A549 (cell line): ENCODE data around the gene USP15. TPM values are rescaled to one million over a fixed set of nuclear protein-coding genes. Genes with fewer than 3 reads are reported as not detected.

Source experiments
- ATAC-seq, 2 experiments: fragments of 200-7000 bp in 1 of 2; fragments of >200 bp in 1 of 2; cut with Nextera tagmentation in 1 of 2; cut with Tn5 transposase in 1 of 2; 3 replicates each; pipeline versions ENCODE4 v1.8.0 to v1.9.1; 2018 to 2020; ENCODE audit warnings: mild to moderate bottlenecking in 1 of 2, moderate library complexity in 1 of 2
- CTCF ChIA-PET: fragments of 300-600 bp; sonication (Branson Sonifier 250); formaldehyde crosslinking; extraction: SDS; loops from one replicate; lab custom pipeline; 2021; ENCODE audit warnings: antibody characterized with exemption, inconsistent platforms; lab: Yijun Ruan, JAX
- POLR2A ChIA-PET: fragments of 350-600 bp; formaldehyde crosslinking; extraction: SDS; loops from one replicate; lab custom pipeline; 2021; ENCODE audit warnings: antibody characterized with exemption, inconsistent platforms; lab: Yijun Ruan, JAX
- DNase-seq, 2 experiments: peaks; one replicate each; pipeline versions ENCODE4 v3.0.0 to v3.0.0-alpha.2; 2011 to 2016; ENCODE audit warnings: low read depth in 1 of 2, low spot score in 1 of 2
- FAIRE-seq: peaks from 2 replicates; lab custom pipeline; 2011; peaks lifted over from hg19 to GRCh38; lab: Jason Lieb, UNC
- H3K27ac ChIP-seq, 2 experiments: fragments of >200 bp; sonication (Bioruptor Twin); formaldehyde crosslinking; 3 replicates each; pipeline ENCODE4 v1.5.1; 2016 to 2017
- H3K4me1 ChIP-seq: fragments of >200 bp; sonication (Bioruptor Twin); formaldehyde crosslinking; 3 replicates; pipeline ENCODE4 v1.6.1; 2016
- H3K4me2 ChIP-seq: fragments of >200 bp; sonication (Bioruptor Twin); formaldehyde crosslinking; 3 replicates; pipeline ENCODE4 v1.6.1; 2016
- H3K4me3 ChIP-seq: fragments of >200 bp; sonication (Bioruptor Twin); formaldehyde crosslinking; 3 replicates; pipeline ENCODE4 v1.5.1; 2016
- H3K9me3 ChIP-seq: fragments of >200 bp; sonication (Bioruptor Twin); formaldehyde crosslinking; 3 replicates; pipeline ENCODE4 v1.6.1; 2016
- CBX8 ChIP-seq: fragments of 200-600 bp; sonication (generic); IDR thresholded peaks from 2 replicates; pipeline ENCODE4 v1.6.1; 2016
- EHMT2 ChIP-seq: fragments of 200-600 bp; sonication (generic); IDR thresholded peaks from 2 replicates; pipeline ENCODE4 v1.6.1; 2016; ENCODE audit warnings: antibody characterized with exemption, low read depth, mild to moderate bottlenecking, moderate library complexity
- ESRRA ChIP-seq: fragments of 150-350 bp; IDR thresholded peaks from 2 replicates; pipeline ENCODE4 v1.6.1; 2014; ENCODE audit warnings: mild to moderate bottlenecking, low read length, borderline replicate concordance
- FOSB ChIP-seq: fragments of 250-450 bp; sonication (Bioruptor Pico); IDR thresholded peaks from 2 replicates; pipeline ENCODE4 v1.5.0; 2020; ENCODE audit warnings: mild to moderate bottlenecking, moderate library complexity
- FOXS1 ChIP-seq: fragments of 250-450 bp; sonication (Bioruptor Pico); IDR thresholded peaks from 2 replicates; pipeline ENCODE4 v1.5.0; 2020; ENCODE audit warnings: mild to moderate bottlenecking, moderate library complexity
- HDAC2 ChIP-seq: fragments of 200-600 bp; sonication (generic); IDR thresholded peaks from 2 replicates; pipeline ENCODE4 v1.6.1; 2016
- HOXA7 ChIP-seq: fragments of 250-450 bp; sonication (Bioruptor Pico); IDR thresholded peaks from 2 replicates; pipeline ENCODE4 v1.5.0; 2020; ENCODE audit warnings: mild to moderate bottlenecking, moderate library complexity
- HOXB13 ChIP-seq: fragments of 250-450 bp; sonication (Bioruptor Pico); IDR thresholded peaks from 2 replicates; pipeline ENCODE4 v1.5.0; 2020; ENCODE audit warnings: low read depth, mild to moderate bottlenecking, moderate library complexity
- HOXB5 ChIP-seq: fragments of 250-450 bp; sonication (Bioruptor Pico); IDR thresholded peaks from 2 replicates; pipeline ENCODE4 v1.5.0; 2020; ENCODE audit warnings: mild to moderate bottlenecking, moderate library complexity
- JUNB ChIP-seq: fragments of >200 bp; sonication (Bioruptor Twin); formaldehyde crosslinking; IDR thresholded peaks from 2 replicates; pipeline ENCODE4 v1.6.1; 2016
- KDM5A ChIP-seq: fragments of 200-600 bp; sonication (generic); IDR thresholded peaks from 2 replicates; pipeline ENCODE4 v1.6.1; 2016; ENCODE audit warnings: antibody characterized with exemption, mild to moderate bottlenecking
- NR3C1 ChIP-seq: fragments of >200 bp; sonication (Bioruptor Twin); formaldehyde crosslinking; IDR thresholded peaks from 3 replicates; pipeline ENCODE4 v1.6.1; 2017
- POLR2AphosphoS2 ChIP-seq: conservative IDR thresholded peaks from 2 replicates; pipeline ENCODE4 v1.6.1; 2012; ENCODE audit warnings: low read length, improper control_type of control experiment, inconsistent platforms
- RFX5 ChIP-seq: fragments of 450-650 bp; IDR thresholded peaks from 2 replicates; pipeline ENCODE4 v1.7.1; 2014; ENCODE audit warnings: antibody characterized with exemption, mild to moderate bottlenecking, moderate library complexity
- SMC3 ChIP-seq: fragments of >200 bp; sonication (Bioruptor Twin); formaldehyde crosslinking; IDR thresholded peaks from 3 replicates; pipeline ENCODE4 v1.6.1; 2018; ENCODE audit warnings: inconsistent platforms
- TFCP2L1 ChIP-seq: fragments of 250-450 bp; sonication (Bioruptor Pico); IDR thresholded peaks from 2 replicates; pipeline ENCODE4 v1.5.0; 2021; ENCODE audit warnings: mild to moderate bottlenecking
- TP53 ChIP-seq: fragments of 250-450 bp; sonication (Bioruptor Pico); IDR thresholded peaks from 2 replicates; pipeline ENCODE4 v1.5.0; 2021; ENCODE audit warnings: mild to moderate bottlenecking, moderate library complexity
- ZC3H11A ChIP-seq: fragments of 450-650 bp; IDR thresholded peaks from 2 replicates; pipeline ENCODE4 v1.6.1; 2014; ENCODE audit warnings: antibody characterized with exemption, mild to moderate bottlenecking
- WGBS: methylation state at CpG from one replicate; pipeline ENCODE4 v1.1.6; 2017; ENCODE audit errors: missing lambda C conversion rate; 5-methylcytosine and 5-hydroxymethylcytosine counted together
- polyA plus RNA-seq, 4 experiments: library from polyadenylated mRNA; depleted of rRNA in 3 of 4; stranded (reverse); fragments of >200 nt; fragmentation: RNase III in 1 of 4; extraction: RNeasy Plus Mini Kit Qiagen cat#74134 plus additional on column Dnase treatment in 1 of 4; gene quantifications; 2 replicates in 3 of 4; 3 replicates in 1 of 4; pipeline ENCODE4 v1.2.3, GENCODE V29; 2011 to 2017
- TF ChIP-seq, protein P1 (sequence below): fragments of >200 bp; sonication (Bioruptor Twin); formaldehyde crosslinking; IDR thresholded peaks from 3 replicates; pipeline ENCODE4 v1.5.1; 2016
- TF ChIP-seq, protein P2 (sequence below): fragments of 250-450 bp; sonication (Bioruptor Pico); IDR thresholded peaks from 2 replicates; pipeline ENCODE4 v1.5.0; 2020; ENCODE audit warnings: low read depth, mild to moderate bottlenecking, moderate library complexity
- TF ChIP-seq, protein P3 (sequence below): IDR thresholded peaks from 2 replicates; pipeline ENCODE4 v1.6.1; 2012
- TF ChIP-seq, protein P4 (sequence below): fragments of 200-600 bp; sonication (generic); IDR thresholded peaks from 2 replicates; pipeline ENCODE4 v1.6.1; 2016; ENCODE audit warnings: antibody characterized with exemption, mild to moderate bottlenecking, moderate library complexity
- TF ChIP-seq, protein P5 (sequence below): fragments of 150-350 bp; IDR thresholded peaks from 2 replicates; pipeline ENCODE4 v1.6.1; 2014; ENCODE audit warnings: low read depth, mild to moderate bottlenecking, low read length

USP15 gene
- polyA plus RNA-seq, 2 of the 4 experiments (the other 2 are of a cell fraction), result 30.4 to 67.6 TPM

DNA sequence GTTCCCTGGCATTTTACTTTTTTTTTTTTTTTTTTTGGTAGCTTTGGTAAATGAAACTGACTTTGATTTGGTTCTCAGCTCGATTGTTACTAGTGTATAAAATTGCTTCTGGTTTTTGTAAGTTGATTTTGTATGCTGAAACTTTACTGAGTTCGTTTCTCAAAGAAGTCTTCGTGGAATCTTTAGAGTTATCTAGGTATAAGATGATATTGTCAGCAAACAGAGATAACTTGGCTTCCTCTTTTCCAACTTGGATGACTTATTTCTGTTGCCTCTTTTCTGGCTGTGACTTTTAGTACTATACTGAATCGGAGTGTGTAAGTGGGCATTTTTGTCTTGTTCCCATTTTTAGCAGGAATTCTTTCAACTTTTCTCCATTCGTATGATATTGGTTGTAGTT lies 28.1 kb downstream of the USP15 start:
- no peak overlapping the region for H3K4me3 ChIP-seq
- ATAC-seq, result no peak
- no peak for FAIRE-seq
- ChIA-PET POLR2A (no interaction called here), CTCF (no interaction called here)
- no peak for TF ChIP-seq JUNB
- no peak for TF ChIP-seq NR3C1
- no peak for TF ChIP-seq ESRRA
- TF ChIP-seq, protein P1, sequence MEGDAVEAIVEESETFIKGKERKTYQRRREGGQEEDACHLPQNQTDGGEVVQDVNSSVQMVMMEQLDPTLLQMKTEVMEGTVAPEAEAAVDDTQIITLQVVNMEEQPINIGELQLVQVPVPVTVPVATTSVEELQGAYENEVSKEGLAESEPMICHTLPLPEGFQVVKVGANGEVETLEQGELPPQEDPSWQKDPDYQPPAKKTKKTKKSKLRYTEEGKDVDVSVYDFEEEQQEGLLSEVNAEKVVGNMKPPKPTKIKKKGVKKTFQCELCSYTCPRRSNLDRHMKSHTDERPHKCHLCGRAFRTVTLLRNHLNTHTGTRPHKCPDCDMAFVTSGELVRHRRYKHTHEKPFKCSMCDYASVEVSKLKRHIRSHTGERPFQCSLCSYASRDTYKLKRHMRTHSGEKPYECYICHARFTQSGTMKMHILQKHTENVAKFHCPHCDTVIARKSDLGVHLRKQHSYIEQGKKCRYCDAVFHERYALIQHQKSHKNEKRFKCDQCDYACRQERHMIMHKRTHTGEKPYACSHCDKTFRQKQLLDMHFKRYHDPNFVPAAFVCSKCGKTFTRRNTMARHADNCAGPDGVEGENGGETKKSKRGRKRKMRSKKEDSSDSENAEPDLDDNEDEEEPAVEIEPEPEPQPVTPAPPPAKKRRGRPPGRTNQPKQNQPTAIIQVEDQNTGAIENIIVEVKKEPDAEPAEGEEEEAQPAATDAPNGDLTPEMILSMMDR, result no peak
- TF ChIP-seq, protein P2, sequence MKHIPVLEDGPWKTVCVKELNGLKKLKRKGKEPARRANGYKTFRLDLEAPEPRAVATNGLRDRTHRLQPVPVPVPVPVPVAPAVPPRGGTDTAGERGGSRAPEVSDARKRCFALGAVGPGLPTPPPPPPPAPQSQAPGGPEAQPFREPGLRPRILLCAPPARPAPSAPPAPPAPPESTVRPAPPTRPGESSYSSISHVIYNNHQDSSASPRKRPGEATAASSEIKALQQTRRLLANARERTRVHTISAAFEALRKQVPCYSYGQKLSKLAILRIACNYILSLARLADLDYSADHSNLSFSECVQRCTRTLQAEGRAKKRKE (CRISPR knock-in tag), result no peak
- TF ChIP-seq FOSB (CRISPR knock-in tag), result no peak
- TF ChIP-seq HDAC2, result no peak
- no peak for TF ChIP-seq ZC3H11A
- TF ChIP-seq TP53 (CRISPR knock-in tag), result no peak
- 81% methylated on average over 5 of the region's 5 CpGs for WGBS
- no peak overlapping the region for H3K27ac ChIP-seq
- peaks cover 11% of the 10 kb centered on the region for H3K4me1 ChIP-seq
- no peak for DNase-seq
- no peak overlapping the region for H3K4me2 ChIP-seq
- H3K9me3 ChIP-seq, result 0 out of 3 replicates have a peak, but pooled peaks cover 3% of the 10 kb centered on the region

DNA sequence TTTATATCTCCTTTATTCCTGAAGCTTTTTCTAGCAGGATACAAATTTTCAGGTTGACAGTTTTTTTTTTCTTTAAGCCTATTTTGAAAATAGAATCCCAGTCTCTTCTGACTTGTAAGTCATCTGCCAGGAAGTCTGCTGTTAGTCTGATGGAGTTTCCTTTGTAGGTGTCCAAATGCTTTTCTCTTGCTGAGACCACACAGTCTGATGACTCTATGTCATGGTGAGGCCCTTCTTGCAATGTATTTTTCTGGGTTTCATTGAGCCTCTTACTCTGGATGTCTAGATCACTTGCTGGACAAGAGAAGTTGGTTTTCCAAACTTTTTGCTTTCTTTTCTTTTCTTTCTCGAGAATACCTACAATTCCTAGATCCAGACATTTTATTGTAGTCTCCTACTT lies 30.6 kb downstream of the USP15 start:
- Histone ChIP-seq H3K4me2 (no peak overlapping the region), H3K9me3 (0 out of 3 replicates have a peak, but pooled peaks cover 3% of the 10 kb centered on the region), H3K4me1 (peaks cover 11% of the 10 kb centered on the region), H3K27ac (no peak overlapping the region), H3K4me3 (no peak overlapping the region)
- ATAC-seq (no peak), DNase-seq (no peak), FAIRE-seq (no peak)
- ChIA-PET POLR2A (no interaction called here), CTCF (no interaction called here)
- TF ChIP-seq RFX5, result no peak
- TF ChIP-seq, protein P1, result no peak
- no peak for TF ChIP-seq HOXB13
- no peak for TF ChIP-seq FOXS1 (CRISPR knock-in tag)
- no peak for TF ChIP-seq EHMT2
- no peak for TF ChIP-seq NR3C1
- no peak for TF ChIP-seq HOXA7 (CRISPR knock-in tag)
- TF ChIP-seq, protein P2 (CRISPR knock-in tag), result no peak
- no peak for TF ChIP-seq ESRRA
- no peak for TF ChIP-seq HOXB5 (CRISPR knock-in tag)
- TF ChIP-seq, protein P3, sequence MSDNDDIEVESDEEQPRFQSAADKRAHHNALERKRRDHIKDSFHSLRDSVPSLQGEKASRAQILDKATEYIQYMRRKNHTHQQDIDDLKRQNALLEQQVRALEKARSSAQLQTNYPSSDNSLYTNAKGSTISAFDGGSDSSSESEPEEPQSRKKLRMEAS, result no peak
- no peak for TF ChIP-seq TFCP2L1 (CRISPR knock-in tag)
- TF ChIP-seq, protein P4, sequence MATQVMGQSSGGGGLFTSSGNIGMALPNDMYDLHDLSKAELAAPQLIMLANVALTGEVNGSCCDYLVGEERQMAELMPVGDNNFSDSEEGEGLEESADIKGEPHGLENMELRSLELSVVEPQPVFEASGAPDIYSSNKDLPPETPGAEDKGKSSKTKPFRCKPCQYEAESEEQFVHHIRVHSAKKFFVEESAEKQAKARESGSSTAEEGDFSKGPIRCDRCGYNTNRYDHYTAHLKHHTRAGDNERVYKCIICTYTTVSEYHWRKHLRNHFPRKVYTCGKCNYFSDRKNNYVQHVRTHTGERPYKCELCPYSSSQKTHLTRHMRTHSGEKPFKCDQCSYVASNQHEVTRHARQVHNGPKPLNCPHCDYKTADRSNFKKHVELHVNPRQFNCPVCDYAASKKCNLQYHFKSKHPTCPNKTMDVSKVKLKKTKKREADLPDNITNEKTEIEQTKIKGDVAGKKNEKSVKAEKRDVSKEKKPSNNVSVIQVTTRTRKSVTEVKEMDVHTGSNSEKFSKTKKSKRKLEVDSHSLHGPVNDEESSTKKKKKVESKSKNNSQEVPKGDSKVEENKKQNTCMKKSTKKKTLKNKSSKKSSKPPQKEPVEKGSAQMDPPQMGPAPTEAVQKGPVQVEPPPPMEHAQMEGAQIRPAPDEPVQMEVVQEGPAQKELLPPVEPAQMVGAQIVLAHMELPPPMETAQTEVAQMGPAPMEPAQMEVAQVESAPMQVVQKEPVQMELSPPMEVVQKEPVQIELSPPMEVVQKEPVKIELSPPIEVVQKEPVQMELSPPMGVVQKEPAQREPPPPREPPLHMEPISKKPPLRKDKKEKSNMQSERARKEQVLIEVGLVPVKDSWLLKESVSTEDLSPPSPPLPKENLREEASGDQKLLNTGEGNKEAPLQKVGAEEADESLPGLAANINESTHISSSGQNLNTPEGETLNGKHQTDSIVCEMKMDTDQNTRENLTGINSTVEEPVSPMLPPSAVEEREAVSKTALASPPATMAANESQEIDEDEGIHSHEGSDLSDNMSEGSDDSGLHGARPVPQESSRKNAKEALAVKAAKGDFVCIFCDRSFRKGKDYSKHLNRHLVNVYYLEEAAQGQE, result no peak
- TF ChIP-seq POLR2AphosphoS2, result no peak
- no peak for TF ChIP-seq CBX8
- TF ChIP-seq SMC3, result no peak
- no peak for TF ChIP-seq KDM5A
- TF ChIP-seq, protein P5, sequence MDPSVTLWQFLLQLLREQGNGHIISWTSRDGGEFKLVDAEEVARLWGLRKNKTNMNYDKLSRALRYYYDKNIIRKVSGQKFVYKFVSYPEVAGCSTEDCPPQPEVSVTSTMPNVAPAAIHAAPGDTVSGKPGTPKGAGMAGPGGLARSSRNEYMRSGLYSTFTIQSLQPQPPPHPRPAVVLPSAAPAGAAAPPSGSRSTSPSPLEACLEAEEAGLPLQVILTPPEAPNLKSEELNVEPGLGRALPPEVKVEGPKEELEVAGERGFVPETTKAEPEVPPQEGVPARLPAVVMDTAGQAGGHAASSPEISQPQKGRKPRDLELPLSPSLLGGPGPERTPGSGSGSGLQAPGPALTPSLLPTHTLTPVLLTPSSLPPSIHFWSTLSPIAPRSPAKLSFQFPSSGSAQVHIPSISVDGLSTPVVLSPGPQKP, result no peak
- WGBS, result 98% methylated on average over 1 of the region's 1 CpG
